ENCODE results near the gene GRM7.

Gene GRM7

GRCh38 chr3:7733933-7734332 lies 873.0 kb downstream of the GRM7 start:
- Histone ChIP-seq H3K27ac (ENCODE audit: extremely low read depth, low read depth, low read length) (no peak overlapping the region), H3K4me1 (ENCODE audit: control insufficient read depth, insufficient read depth, low read length) (no peaks in the 10 kb centered on the region), H3K4me3 (ENCODE audit: low read depth, low read length) (no peak overlapping the region), H3K36me3 (ENCODE audit: control insufficient read depth in 2 of 2, insufficient read depth in 1 of 2, low read length in 2 of 2) (no peaks in the 10 kb centered on the region), H3K9me3 (ENCODE audit: control insufficient read depth, insufficient read depth, low read depth, low read length) (no peaks in the 10 kb centered on the region)
- ChIA-PET CTCF (no interaction called here), POLR2A (no interaction called here)
- TF ChIP-seq ZNF155 (tag by site-specific recombination; IDR thresholded peaks at IDR 0.05) (no peak), ZNF211 (tag by site-specific recombination; IDR thresholded peaks at IDR 0.05; ENCODE audit: low read depth) (no peak), REST (tag by site-specific recombination; IDR thresholded peaks at IDR 0.05) (no peak), ZNF501 (tag by site-specific recombination; IDR thresholded peaks at IDR 0.05) (no peak), ZNF37A (tag by site-specific recombination; IDR thresholded peaks at IDR 0.05) (no peak), SCRT2 (tag by site-specific recombination; IDR thresholded peaks at IDR 0.05) (no peak), ZNF23 (tag by site-specific recombination; IDR thresholded peaks at IDR 0.05; ENCODE audit: borderline replicate concordance) (no peak), ZNF157 (tag by site-specific recombination; IDR thresholded peaks at IDR 0.05) (no peak), ZNF560 (tag by site-specific recombination; IDR thresholded peaks at IDR 0.05; ENCODE audit: borderline replicate concordance) (no peak), ZNF548 (tag by site-specific recombination; IDR thresholded peaks at IDR 0.05) (no peak), ZNF768 (tag by site-specific recombination; IDR thresholded peaks at IDR 0.05) (no peak), ZNF426 (tag by site-specific recombination; IDR thresholded peaks at IDR 0.05) (no peak), HOXD13 (CRISPR knock-in tag; IDR thresholded peaks at IDR 0.05; ENCODE audit: borderline replicate concordance) (no peak), ZNF677 (tag by site-specific recombination; IDR thresholded peaks at IDR 0.05) (no peak)

GRCh38 chr3:7734456-7734855 lies 873.5 kb downstream of the GRM7 start:
- CTCF ChIA-PET = no interaction called here
- POLR2A ChIA-PET = no interaction called here
- Histone ChIP-seq H3K27ac (ENCODE audit: extremely low read depth, low read depth, low read length) (no peak overlapping the region), H3K36me3 (ENCODE audit: control insufficient read depth in 2 of 2, insufficient read depth in 1 of 2, low read length in 2 of 2) (no peaks in the 10 kb centered on the region), H3K4me3 (ENCODE audit: low read depth, low read length) (no peak overlapping the region), H3K9me3 (ENCODE audit: control insufficient read depth, insufficient read depth, low read depth, low read length) (no peaks in the 10 kb centered on the region), H3K4me1 (ENCODE audit: control insufficient read depth, insufficient read depth, low read length) (no peaks in the 10 kb centered on the region)
- TF ChIP-seq ZNF561 (tag by site-specific recombination; IDR thresholded peaks at IDR 0.05; ENCODE audit: borderline replicate concordance) = no peak

GRCh38 chr3:7737263-7737662 lies 876.3 kb downstream of the GRM7 start:
- H3K36me3 ChIP-seq (ENCODE audit: control insufficient read depth in 2 of 2, insufficient read depth in 1 of 2, low read length in 2 of 2) = no peaks in the 10 kb centered on the region
- CTCF ChIA-PET = interaction anchor here (0.6 kb wide), 1 partner anchor 831 kb away, joined by 3 read pairs; no protein-coding TSS in a partner anchor
- no peak overlapping the region for H3K4me3 ChIP-seq (ENCODE audit: low read depth, low read length)
- no peak overlapping the region for H3K27ac ChIP-seq (ENCODE audit: extremely low read depth, low read depth, low read length)
- no peaks in the 10 kb centered on the region for H3K4me1 ChIP-seq (ENCODE audit: control insufficient read depth, insufficient read depth, low read length)
- POLR2A ChIA-PET = no interaction called here
- H3K9me3 ChIP-seq (ENCODE audit: control insufficient read depth, insufficient read depth, low read depth, low read length) = no peaks in the 10 kb centered on the region
- TF ChIP-seq ZNF10 (tag by site-specific recombination; IDR thresholded peaks at IDR 0.05) (no peak), ZNF362 (tag by site-specific recombination; IDR thresholded peaks at IDR 0.05) (no peak), ZNF449 (tag by site-specific recombination; IDR thresholded peaks at IDR 0.05) (no peak), TSHZ1 (tag by site-specific recombination; IDR thresholded peaks at IDR 0.05; ENCODE audit: borderline replicate concordance) (no peak), WT1 (tag by site-specific recombination; IDR thresholded peaks at IDR 0.05) (no peak), ZSCAN5A (tag by site-specific recombination; IDR thresholded peaks at IDR 0.05) (no peak)
